HG02759 (cell line): ENCODE measurements around the gene RERE.
"Not testable (repeated sequence)": the region's sequence is repeated elsewhere in the genome, so short reads cannot be mapped to it uniquely, and the experiment has no call there.

ENCODE experiments used
- ATAC-seq: cut with Tn5 transposase; IDR thresholded peaks from one replicate; pipeline ENCODE4 v1.9.1; 2021; ENCODE audit warnings: mild to moderate bottlenecking, moderate library complexity; ENCODE audit not compliant: unreplicated experiment

RERE gene

DNA sequence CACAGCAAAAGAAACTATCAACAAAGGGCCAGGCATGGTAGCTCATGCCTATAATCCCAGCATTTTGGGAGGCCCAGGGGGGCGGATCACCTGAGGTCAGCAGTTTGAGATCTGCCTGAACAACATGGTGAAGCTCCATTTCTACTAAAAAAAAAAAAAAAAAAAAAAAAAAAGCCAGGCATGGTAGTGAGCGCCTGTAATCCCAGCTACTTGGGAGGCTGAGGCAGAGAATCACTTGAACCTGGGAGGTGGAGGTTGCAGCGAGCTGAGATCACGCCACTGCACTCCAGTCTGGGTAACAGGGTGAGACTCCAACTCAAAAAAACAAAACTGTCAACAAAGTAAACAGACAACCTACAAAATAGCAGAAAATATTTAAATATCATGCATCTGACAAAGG lies 122.0 kb downstream of the RERE start:
- not testable (repeated sequence) for ATAC-seq

DNA sequence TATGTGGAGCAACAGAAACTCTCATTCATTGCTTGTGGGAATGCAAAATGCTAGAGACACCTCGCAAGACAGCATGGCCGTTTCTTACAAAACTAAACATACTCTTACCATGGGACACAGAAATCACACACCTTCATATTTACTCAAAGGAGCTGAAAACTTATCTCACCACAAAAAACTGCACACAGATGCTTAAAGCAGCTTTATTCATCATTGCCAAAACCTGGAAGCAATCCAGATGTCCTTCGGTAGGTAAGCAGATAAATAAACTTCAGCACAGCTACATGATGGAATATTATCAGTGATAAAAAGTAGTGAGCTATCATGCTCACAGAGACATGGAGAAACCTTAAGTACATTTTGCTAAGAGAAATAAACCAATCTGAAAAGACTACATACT lies 124.3 kb downstream of the RERE start:
- ATAC-seq = no peak

DNA sequence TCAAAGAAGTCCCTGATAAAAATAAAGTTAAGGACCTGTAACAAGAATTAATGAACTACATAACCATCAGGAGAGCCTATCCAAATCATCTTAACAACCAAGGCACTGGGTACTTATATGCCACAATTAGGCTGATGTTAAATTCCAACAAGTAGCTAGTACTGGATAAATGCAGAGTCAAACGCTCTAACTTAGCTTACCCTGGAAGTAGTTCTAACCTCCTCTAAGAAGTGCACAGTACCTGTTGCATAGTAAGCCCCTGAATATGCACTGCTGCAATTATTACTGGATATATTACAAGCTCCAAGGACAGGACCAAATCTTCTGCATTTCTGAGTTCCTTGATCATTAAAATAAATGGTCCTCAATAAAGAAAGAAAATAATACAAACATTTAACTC lies 125.8 kb downstream of the RERE start:
- no peak for ATAC-seq

DNA sequence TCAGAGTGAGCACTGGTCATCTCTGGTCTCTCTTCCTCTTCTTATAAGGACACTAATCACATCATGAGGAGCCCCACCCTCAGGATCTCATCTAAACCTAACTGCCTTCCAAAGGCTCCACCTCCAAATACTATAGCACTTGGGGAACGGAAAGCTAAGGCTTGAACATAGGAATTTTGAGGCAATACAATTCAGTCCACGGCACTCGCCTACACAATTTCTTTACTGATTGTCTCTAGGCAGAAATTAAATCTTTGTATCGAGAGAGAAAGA lies 127.3 kb downstream of the RERE start:
- no peak for ATAC-seq

DNA sequence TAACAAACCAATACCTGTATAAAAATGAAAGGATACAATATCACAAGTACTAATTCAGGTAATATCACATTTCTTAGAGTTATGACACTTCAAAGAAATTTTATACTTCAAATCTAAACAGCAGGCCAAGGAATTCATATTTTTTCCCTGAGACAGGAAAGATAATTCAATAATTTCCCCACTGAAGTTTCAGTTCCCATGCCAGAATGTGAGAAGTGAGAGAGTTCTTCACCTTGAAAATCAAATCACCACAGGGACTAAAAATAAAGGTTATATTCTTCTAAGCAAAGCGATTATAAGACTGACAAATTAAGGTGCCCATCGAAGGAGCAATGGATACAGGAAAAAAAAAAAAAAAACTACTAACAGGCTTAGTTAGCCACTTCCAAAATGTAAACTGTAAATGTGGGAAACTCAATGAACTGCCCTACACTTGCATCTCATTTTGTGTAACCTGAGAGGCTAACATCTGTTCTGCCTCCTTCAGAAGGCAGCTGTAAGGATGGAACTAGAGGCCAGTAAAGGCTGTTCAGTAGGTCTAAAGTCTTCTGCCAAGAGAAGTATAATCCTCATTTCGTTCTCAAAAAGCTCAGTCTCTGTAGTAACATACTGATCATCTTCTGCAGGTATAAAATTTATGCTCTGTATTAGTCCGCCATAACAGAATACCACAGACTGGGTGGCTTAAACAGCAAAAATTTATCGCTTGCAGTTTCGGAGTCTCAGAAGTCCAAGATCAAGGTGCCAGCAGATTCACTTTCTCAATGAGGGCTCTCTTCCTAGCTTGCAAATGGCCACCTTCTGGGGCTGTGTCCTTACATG lies 127.8 kb downstream of the RERE start:
- no peak for ATAC-seq

DNA sequence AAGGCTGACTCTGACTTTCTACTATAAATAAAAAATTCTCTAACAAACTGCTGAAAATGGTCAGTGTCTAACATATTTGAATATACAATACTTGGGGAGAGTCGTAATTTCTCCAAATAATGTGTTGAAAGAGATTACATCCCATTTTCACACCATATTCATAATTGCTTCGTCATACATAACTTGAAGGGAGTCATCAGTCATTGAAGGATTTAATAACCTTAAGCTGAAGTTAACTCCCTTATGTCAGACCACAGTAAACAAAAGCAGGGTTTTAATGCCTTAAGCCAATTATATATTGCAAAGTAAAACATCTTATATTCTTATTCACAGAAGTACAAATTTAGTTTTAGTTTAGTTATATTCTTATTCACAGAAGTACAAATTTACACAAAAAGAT lies 129.9 kb downstream of the RERE start:
- ATAC-seq = no peak

DNA sequence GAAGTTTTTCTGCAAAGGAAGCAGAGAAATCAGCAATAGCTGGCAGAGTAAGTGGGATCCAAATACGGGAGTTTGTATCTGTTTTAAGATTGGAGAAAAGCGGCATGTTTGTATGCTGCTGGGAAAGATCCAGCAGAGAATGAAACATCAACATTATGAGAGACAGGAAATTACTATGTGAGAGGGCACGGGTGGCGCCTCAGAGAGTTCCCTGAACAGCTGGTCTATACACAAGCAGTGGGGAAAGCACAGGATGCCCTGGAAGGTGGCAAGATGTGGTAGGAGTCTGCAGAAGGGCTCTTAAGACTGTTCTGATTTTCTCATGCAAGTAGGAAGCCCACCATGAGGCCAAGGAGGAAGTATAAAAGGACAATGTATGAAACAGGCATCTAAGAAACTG lies 130.4 kb downstream of the RERE start:
- no peak for ATAC-seq

DNA sequence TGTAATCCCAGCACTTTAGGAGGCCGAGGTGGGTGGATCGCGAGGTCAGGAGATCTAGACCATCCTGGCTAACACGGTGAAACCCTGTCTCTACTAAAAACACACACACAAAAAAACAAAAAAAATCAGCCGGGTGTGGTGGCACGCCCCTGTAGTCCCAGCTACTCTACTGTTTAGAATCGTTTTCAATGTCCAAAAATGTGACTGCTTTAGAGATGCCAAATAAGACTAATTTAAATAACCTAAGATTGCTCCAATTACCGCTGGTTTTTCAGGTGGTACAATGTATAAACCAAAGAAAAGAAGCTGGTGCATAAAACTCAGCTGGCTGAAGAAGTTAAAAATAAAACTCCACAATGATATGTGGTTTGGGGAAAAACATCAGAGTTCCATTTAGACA lies 132.0 kb downstream of the RERE start:
- no peak for ATAC-seq

DNA sequence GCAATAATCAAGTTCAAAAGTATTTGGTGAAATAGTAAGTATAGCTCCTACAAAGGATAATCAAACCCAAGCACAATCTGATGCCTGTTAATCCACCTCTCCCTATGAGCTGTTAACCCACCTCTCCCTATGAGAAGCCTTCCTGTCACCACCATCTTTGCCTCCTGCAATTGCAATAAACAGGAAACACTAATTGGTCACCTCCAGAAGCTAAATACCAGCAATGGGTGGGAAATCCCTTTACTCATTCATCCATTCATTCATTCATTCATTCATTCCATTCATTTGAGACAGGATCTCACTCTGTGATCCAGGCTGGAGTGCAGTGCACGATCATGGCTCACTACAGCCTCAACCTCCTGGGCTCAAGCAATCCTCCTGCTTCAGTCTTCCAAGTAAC lies 132.8 kb downstream of the RERE start:
- no peak for ATAC-seq

DNA sequence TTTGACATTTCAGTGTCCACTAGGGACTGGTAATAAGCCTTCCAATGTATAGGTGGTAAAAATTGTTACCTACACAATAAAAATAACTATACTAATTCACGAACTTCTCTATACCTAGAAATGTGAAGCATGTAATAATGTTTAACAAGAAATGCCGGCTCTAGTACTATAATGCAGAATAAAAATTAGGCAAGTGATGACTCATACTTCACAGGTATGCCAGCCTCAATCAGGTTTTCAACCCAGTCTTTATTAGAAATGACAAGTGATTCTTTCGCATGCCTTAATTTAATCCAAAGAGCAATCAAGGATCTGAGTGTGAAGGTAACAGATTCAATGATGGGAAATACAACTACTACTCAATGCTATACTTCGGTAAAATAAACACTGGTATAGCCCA lies 134.9 kb downstream of the RERE start:
- no peak for ATAC-seq

DNA sequence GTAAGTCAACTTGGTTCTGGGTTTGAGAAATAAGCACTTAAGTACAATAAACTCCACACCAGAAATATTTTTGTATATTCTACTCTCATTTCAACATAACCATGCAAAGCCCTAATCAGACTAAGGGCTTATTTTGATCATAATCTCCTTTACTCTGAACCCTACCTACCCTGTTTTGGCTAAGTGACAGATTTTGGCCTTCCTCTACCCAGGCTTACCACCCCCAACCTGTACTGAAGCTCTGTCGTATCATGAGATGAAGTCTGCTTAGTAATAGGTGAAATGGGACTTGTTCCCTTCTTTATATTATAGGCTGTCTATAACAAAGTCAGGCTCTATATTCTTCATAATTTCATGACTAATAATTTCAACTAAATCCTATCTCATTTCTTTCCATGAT lies 135.5 kb downstream of the RERE start:
- ATAC-seq = no peak

DNA sequence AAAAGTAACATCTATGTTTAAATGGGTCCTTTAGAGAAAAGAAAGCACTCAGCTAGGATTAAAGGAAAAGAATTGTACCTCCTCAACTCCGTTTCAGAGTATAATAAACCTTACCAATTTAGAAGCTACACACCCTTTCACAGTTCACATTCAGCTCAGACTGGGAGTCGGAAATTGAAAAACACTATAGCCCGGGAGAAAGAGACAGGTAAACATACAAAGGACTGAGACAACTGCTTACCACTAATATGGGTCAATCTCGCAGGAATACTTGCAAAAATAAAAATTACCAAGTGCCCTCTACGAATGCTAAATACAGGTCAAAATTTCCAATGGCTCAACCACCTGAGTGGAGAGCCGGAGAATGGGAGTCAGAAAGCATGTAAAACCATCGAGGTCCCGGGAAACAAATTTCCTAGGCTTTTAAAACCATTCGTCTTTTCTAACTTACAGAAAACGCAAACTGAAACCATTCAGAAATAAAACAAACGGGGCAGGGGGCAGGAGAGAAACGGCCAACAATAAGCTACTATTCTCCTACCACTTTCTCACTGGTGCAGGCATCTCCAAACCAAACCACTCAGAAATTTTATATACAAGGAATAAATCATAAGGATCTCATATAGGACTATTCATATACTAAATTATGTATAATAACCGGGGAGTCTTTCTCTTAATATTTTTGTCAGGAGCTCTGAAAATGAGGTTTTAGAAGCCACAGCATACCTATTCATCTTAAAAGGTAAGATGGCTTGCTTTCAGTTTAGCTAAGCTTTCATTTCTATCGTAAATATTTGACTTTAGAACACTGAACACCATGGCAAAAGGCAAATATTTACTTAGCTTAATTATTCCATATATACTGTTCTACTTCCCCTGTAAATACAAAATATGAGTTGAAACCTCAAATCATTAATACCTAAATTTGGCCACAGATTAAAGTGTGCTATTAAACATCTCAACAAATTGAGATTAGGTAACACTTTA lies 136.5 kb downstream of the RERE start:
- ATAC-seq = no peak

DNA sequence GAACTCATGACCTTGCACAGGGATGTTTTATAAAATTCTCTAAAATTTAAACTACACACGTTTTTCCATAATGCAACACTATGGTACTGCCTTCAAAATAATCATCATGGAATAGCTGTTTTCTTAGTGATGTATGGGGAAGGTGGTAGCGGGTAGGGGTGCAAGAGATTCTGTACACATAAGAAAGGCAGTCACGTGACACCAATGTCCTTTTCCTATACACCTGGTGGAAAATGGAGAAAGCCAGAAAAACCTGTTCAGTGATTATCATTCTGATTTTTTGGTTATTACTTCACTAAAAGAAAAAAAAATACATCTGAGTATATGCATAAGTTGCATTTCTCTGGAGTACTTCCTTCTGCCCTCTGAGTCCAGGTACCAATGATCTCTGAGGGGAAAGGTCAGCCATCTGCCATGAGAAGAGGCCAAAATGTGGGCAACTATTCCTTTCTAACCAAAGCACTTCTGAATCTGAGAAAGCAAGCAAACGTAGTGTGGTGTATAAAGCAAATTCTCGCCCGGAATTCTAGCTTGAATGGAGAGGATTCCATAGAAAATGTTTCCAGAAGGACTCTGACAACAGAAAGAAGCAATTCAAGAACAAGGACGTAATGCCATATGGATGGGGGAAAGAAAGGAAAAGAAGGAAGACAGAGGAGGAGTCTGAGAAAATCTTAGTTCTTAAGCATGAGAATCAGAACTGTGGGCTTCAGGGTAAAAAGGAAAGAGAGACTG lies 137.3 kb downstream of the RERE start:
- ATAC-seq = no peak

DNA sequence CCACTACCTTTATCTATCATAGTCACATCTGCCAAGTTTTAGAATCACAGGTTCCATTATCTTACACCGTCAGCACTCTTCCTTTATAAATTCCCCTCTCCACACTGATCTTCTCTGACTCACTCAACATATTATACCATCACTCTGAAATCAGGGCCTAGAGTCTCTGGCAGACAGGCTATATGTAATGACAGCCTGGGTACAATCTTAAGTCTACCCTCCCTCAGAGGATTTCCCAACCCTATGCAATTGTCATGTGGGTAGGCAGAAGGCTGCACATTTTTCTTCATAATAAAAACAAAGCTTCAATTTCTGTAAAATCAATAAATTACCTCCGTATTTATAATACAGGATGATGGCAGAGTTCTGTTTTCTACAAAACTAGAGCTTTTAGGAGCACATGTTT lies 138.0 kb downstream of the RERE start:
- ATAC-seq = no peak

DNA sequence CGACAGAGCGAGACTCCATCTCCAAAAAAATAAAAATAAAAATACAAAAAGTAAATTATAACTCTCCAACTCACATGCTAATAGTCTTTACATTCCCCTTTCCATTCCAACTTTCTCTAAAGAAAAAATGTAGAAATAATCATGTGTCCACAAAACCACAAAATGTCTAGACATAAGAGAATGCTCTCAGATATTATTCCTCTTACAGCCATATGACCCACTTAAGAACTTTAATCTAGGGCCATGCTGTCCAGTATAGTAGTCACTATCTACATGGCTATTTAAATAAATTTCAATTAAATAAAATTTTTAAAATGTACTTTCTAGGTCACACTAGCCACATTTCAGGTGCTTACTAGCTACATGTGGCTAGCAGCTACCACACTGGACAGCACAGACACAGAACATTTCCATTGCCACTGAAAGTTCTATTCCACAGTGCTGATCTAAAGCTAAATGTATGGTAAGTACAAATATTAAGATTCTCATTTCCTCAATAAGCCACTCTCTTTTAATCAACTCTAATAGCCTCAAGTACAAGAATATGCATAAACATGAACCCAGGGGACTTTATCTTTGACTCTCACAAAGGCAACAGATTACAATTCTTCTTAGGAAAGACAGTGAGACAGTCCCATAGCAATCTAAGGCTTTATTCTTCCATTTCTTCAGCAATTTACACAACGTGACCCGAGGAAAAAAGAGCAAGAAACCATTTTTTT lies 138.6 kb downstream of the RERE start:
- ATAC-seq = no peak

DNA sequence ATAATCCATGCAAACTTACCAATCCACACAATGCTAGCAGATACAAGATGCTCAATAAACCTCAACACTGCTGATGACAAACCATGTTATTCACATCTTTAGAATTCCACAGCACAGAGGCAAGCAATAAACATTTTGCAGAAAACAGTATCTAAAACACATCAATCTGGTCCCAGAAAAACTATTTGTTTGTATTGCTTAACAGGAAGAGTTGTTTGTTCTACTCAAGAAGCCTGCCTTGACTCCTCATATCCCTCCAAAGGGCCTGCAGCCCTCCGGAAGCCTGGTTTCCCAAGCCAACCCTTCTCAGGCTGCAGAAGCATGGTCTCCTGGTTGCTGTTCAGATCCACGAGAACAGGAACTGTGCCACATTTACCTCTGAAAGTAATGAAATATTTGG lies 139.7 kb downstream of the RERE start:
- no peak for ATAC-seq

DNA sequence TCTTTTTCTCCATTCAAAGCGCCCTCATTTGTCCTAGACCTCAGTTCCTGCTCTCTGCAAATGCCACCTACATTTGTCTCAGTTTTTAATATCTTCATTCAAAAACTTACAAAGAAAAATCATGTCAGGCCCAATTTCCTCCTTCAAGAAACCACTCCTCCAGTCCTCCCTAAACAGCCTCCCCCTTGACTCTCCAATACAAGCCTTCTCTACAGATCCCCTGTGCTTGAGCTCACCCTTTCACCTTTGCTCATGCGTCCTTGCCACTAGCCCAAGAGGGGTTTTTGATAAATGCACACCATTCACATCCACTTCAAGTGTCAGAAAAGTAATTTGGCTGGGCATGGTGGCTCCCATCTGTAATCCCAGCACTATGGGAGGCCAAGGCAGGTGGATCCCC lies 140.6 kb downstream of the RERE start:
- no peak for ATAC-seq

DNA sequence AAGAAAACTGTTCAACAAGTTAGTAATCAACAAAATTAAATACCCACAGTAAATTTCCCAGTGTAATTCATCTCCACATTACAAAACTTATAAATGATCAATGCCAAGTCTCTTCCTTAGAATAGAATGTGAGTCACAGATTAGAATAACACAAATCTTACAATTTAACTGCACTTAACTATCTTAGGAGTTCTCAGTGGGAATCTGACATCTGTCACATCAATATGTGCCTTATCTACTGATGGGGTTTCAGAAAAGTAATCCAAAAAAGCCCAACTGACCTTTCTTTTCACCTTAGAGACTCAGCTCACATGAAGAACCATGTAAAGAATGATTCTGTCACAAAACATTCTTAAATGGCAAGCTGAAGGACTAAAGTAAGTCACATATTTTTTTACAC lies 141.4 kb downstream of the RERE start:
- no peak for ATAC-seq

DNA sequence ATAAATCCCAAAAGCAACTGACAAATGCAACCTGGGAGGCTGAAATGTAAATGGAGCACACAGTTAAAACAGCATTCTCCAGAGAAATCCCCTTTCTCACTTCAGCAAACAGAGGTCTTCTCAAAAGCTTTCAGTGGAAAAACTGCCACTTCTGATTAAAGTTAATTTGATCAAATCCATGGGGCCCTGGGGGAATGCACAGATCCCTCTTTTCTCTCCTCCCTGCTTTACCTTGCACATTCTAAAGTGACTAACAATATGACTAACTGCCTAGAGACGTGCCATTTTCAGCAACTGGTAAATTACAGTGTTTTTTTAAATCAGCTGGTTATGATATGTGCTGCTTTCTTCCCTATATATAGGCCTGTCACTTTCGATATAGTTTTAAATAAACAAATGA lies 142.5 kb downstream of the RERE start:
- no peak for ATAC-seq

DNA sequence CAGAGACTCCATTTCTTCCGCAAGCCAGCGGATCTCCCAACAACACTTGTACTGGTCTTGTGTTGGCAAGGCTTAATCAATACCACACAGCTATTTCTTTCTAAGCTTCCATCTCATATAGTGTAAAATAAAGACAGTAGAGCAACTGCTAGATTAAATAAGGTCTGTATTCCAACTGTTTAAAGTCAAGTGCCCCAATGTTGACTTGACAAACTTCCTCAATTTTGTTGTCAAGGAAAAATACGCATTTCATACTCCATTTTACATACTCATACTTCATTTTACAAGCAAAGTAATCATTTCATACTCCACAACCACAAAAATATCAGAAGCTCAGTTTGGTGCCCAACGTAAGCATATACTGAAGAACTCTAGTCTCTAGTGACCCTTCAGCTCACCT lies 143.0 kb downstream of the RERE start:
- no peak for ATAC-seq

DNA sequence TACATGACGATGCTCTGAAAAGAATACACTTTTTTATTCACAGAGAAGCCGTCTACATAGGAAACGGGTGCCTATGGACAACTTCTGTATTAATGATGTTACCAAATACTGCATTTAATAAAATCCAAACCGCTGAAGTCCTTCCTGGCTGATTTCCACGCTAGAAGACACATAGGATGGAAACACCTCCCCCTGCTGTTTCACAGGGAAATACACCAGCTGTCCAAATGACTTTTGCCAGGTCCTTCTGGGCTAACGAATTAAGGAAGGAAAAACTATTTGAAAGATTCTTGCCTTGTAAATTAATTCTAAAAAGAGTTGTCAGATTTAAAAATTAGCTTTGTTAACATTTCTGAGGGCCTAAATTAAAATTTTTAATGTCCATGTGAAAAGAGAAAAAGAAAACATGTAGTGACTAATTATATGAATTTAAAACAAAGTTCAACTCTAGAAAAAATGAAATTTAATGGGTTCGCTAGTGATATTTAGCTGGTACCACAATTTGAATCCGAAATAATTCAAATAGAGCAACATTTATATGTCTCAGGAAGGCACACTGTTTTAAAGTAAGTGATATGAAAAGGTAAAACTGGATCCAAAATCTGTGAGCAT lies 146.0 kb downstream of the RERE start:
- ATAC-seq = no peak
